ENCODE data around the gene C2orf69. TPM values are rescaled to one million over a fixed set of nuclear protein-coding genes. Genes with fewer than 3 reads are reported as not detected.

Gene C2orf69
- total and polyA plus RNA-seq, 2 donors from 2014 or later = 4.9 to 11.5 TPM

GRCh38 chr2:199975273-199975895, 64.3 kb downstream of the C2orf69 start:
- Histone ChIP-seq H3K9me3 (ENCODE audit: control insufficient read depth in 2 of 3, insufficient read depth in 1 of 3, low read length in 3 of 3) (no peaks in the 10 kb centered on the region), H3K4me1 (ENCODE audit: control insufficient read depth in 2 of 3, insufficient read depth in 2 of 3, low read depth in 1 of 3, low read length in 3 of 3) (peaks cover 0 to 11% (median 2%) of the 10 kb centered on the region in 3 donors), H3K9ac (ENCODE audit: low read length in 3 of 3) (no peak overlapping the region), H3K27me3 (ENCODE audit: control insufficient read depth, insufficient read depth, low read length) (no peaks in the 10 kb centered on the region), H3K4me3 (ENCODE audit: low read length in 3 of 3) (no peak overlapping the region), H3K27ac (ENCODE audit: low read depth in 2 of 2, low read length in 2 of 2) (no peak overlapping the region), H3K36me3 (ENCODE audit: control insufficient read depth in 2 of 3, insufficient read depth in 3 of 3, low read length in 3 of 3) (no peaks in the 10 kb centered on the region)
- FAIRE-seq (no peak), DNase-seq (no peak)
- intact Hi-C loops (cut with DNase I) = no loop called here
- TF ChIP-seq CTCF (IDR thresholded peaks at IDR 0.05; ENCODE audit: borderline replicate concordance, extremely low read depth, insufficient read depth) = no peak

Other genes with a start within 250 kb of the C2orf69 start
- gene FTCDNL1, start 60.1 kb upstream of the C2orf69 start, total RNA-seq = 3.4 TPM
- gene FTCDNL1, start 60.1 kb upstream of the C2orf69 start, polyA plus RNA-seq (ENCODE audit: insufficient read depth, low read depth, low replicate concordance) = 4.1 TPM
- 8.0 TPM for gene TYW5, start 44.2 kb downstream of the C2orf69 start, total RNA-seq
- 6.8 TPM for gene TYW5, start 44.2 kb downstream of the C2orf69 start, polyA plus RNA-seq (ENCODE audit: insufficient read depth, low read depth, low replicate concordance)
- 16.0 TPM for gene MAIP1, start 44.3 kb downstream of the C2orf69 start, total RNA-seq
- gene MAIP1, start 44.3 kb downstream of the C2orf69 start, polyA plus RNA-seq (ENCODE audit: insufficient read depth, low read depth, low replicate concordance) = 43.1 TPM